Rectal smooth muscle tissue (tissue), 1 donor: ENCODE data around the gene PITX1.
A peak's percentile ranks its signal among the peaks of the same experiment; 100 is the strongest.

Experiments
- H3K27ac ChIP-seq: one replicate; pipeline ENCODE4 v1.7.0; 2013; ENCODE audit warnings: low read depth, low read length, inconsistent platforms
- H3K27me3 ChIP-seq: one replicate; pipeline ENCODE4 v1.7.0; 2013; ENCODE audit warnings: low read length; ENCODE audit not compliant: control insufficient read depth, insufficient read depth
- H3K36me3 ChIP-seq: one replicate; pipeline ENCODE4 v1.7.0; 2013; ENCODE audit warnings: low read length; ENCODE audit not compliant: control insufficient read depth, insufficient read depth
- H3K4me1 ChIP-seq: one replicate; pipeline ENCODE4 v1.7.0; 2013; ENCODE audit warnings: low read length; ENCODE audit not compliant: control insufficient read depth, insufficient read depth
- H3K4me3 ChIP-seq: one replicate; pipeline ENCODE4 v1.7.0; 2013; ENCODE audit warnings: low read length
- H3K9ac ChIP-seq: one replicate; pipeline ENCODE4 v1.7.0; 2013; ENCODE audit warnings: low read length

Gene PITX1

GRCh38 chr5:135037519-135038204, 3.6 kb upstream of the PITX1 start:
- Histone ChIP-seq H3K9ac (no peak overlapping the region), H3K36me3 (no peaks in the 10 kb centered on the region), H3K27ac (no peak overlapping the region), H3K4me1 (no peaks in the 10 kb centered on the region), H3K27me3 (peaks cover 60% of the 10 kb centered on the region), H3K4me3 (peak overlapping the region; percentile 0)

GRCh38 chr5:135036405-135036804, 2.4 kb upstream of the PITX1 start:
- no peak overlapping the region for H3K27ac ChIP-seq
- H3K4me3 ChIP-seq = no peak overlapping the region
- no peak overlapping the region for H3K9ac ChIP-seq
- H3K27me3 ChIP-seq = peaks cover 67% of the 10 kb centered on the region
- H3K4me1 ChIP-seq = no peaks in the 10 kb centered on the region
- H3K36me3 ChIP-seq = no peaks in the 10 kb centered on the region

DNA sequence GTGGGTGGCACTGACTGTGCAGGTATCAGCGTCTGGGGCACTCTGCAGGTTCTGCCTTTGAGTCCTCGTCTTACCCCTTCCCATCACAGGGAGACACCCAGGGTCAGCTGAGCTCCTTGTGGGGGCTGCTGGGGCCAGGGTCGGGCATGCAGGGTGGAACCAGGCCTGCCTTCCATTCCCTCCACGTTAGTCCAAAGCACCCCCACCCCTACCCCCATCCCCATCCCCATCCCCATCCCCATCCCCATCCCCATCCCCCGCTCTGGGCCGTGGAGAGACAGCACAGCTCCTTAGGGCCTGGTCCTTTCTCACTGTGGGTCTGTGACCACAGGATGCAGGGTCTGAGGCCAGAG, 1.6 kb upstream of the PITX1 start:
- Histone ChIP-seq H3K9ac (no peak overlapping the region), H3K4me3 (no peak overlapping the region), H3K36me3 (no peaks in the 10 kb centered on the region), H3K27ac (no peak overlapping the region), H3K4me1 (peaks cover 5% of the 10 kb centered on the region), H3K27me3 (peaks cover 69% of the 10 kb centered on the region)

- no peak overlapping the region for H3K9ac ChIP-seq
- no peaks in the 10 kb centered on the region for H3K36me3 ChIP-seq
- peaks cover 7% of the 10 kb centered on the region for H3K4me1 ChIP-seq
- H3K4me3 ChIP-seq = no peak overlapping the region
- H3K27me3 ChIP-seq = peaks cover 69% of the 10 kb centered on the region
- H3K27ac ChIP-seq = no peak overlapping the region
Measured at GRCh38 chr5:135034963-135035677, 1.1 kb upstream of the PITX1 start.

DNA sequence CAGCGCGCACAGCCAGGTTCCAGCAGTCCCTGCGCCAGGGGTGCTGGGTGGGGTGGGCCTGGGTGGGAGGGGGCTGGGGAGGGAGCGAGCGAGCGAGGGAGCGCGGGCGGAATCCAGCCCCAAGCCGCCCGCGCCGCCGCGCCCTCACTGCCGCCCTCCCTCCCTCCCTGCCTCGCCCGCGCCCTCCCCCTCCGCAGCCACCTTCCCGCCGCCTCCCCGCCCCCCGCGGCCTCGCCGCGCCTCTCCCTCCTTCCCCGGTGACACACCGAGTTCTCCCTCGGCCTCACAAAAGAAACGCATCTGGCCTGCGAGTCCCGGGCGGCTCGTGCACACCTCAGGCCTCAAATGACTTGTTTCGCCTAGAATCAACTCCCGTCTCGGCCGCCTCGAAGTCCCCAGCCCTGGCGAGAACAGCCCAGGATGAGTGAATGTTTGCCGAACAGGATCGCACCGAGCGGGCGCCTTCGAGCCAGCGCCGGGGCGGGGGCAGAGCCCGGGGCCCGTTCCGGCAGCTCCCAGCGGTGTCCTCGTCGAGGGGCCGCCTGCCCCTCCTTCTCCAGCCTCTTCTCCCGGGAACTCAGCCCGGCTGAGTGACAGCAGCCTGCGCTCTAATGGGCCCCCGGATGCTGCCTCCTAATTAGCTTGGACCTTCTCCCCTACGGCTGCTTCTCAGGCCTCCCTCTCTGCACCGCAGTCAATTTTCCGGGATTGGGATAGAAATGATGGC, 371 bp upstream of the PITX1 start:
- Histone ChIP-seq H3K27me3 (peaks cover 71% of the 10 kb centered on the region), H3K4me3 (peak overlapping the region; percentile 27), H3K36me3 (no peaks in the 10 kb centered on the region), H3K27ac (no peak overlapping the region), H3K4me1 (peaks cover 7% of the 10 kb centered on the region), H3K9ac (no peak overlapping the region)

DNA sequence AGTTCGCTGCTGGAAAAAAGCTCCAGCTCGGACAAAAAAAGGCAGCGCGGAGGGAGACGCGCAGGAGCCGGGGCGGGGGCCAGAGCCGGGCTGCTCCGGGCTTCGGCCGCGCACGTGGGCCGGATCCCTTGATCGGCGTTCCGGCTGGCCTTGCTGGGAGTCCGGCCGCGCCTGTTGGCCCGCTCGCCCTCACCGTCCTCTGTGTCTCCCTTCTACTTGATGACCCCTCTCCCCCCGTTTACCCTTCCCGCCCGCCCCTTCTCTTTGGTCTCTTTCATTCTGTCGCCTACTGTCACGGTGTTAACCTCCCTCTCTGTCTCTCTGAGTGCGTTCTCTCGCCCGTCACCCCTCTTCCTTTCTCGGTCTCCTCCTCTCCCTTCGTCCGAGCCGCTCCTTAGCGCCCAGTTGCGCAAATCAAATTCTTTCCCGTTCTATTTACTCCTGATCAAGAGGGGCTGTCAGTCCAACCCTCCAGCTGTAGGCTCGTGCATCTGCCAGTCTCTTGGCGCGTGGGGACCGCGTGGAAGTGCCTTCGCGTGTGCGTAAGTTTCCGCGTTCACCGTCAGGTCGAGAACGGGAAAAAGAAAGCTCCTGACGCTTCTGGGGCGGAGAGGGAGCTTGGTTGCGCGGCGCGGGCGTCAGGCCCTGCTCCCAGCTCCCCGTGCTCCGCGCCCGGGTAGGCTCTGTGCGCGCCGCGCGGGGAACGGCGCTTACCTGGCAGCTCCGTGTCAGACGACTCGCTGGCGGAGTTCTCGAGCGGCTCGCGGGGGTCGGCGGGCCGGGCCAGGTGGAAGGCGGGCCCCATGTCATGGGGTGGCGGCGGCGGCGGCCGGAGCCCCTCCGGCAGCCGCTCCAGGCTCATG, 798 bp downstream of the PITX1 start:
- Histone ChIP-seq H3K27me3 (peaks cover 71% of the 10 kb centered on the region), H3K36me3 (no peaks in the 10 kb centered on the region), H3K27ac (no peak overlapping the region), H3K4me3 (peak overlapping the region; percentile 75), H3K9ac (peak overlapping the region; percentile 34), H3K4me1 (peaks cover 7% of the 10 kb centered on the region)

DNA sequence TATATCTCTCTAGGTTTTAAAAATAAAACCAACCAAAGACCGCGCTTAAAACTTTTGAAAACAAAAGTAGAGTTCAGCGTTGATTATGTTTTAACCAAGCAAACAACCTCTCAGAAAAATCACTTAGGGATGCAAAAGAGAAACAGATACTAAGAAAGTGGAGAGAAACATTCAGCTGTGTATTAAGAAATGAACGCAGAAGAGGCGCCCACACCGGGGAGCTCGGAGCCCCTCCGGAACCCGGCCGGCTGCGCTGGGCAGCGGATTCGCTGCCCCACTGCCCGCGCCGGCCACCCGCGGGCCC, 1.4 kb downstream of the PITX1 start:
- H3K4me3 ChIP-seq = peak overlapping the region; percentile 75
- H3K4me1 ChIP-seq = peaks cover 7% of the 10 kb centered on the region
- no peak overlapping the region for H3K27ac ChIP-seq
- no peak overlapping the region for H3K9ac ChIP-seq
- H3K36me3 ChIP-seq = no peaks in the 10 kb centered on the region
- H3K27me3 ChIP-seq = peaks cover 67% of the 10 kb centered on the region

DNA sequence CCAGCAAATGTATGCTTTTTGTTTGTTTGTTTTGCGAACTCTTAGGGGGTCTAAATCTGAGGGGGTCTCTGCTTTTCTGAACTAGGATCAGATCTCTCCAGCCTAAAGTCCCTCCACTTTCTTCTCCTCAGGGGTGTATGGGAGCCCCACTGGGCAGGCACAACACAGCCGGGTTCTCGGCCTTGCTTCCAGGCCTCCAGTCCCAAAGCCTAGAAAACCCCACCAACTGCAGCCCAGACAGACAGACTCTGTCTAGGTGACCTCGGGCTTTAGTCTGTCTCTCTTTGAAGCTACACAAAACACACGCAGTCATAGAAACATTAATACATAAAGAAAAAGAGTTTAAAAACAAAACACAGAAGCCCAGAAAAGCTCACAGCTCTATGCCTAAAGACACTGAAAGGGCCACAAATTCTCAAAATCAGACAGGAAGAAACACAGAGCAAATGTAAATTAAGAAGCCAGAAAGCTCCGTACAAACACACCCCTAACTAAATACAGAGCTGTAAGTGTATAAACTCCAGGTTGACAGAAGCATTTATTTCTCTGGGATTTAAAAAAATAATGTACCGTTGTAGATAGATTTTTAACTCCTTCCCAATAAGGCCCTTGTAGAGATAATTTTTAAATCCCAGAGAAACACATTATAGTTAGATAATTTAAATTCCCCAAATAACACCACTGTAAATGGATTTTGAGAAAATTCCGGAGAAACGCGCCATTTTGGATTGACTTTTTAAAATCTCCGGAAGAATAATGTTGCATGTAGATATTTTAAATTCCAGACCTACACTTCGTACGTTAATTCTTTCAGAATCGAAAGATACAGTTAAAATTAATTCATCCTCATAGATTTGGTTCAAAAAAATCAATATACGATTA, 2.0 kb downstream of the PITX1 start:
- Histone ChIP-seq H3K27ac (no peak overlapping the region), H3K36me3 (no peaks in the 10 kb centered on the region), H3K9ac (no peak overlapping the region), H3K4me3 (peak overlapping the region; percentile 75), H3K27me3 (peaks cover 67% of the 10 kb centered on the region), H3K4me1 (peaks cover 7% of the 10 kb centered on the region)

GRCh38 chr5:135030956-135031812, 2.8 kb downstream of the PITX1 start:
- H3K9ac ChIP-seq = no peak overlapping the region
- peaks cover 63% of the 10 kb centered on the region for H3K27me3 ChIP-seq

GRCh38 chr5:135030123-135030955, 3.7 kb downstream of the PITX1 start:
- Histone ChIP-seq H3K4me3 (peak overlapping the region; percentile 14), H3K4me1 (peaks cover 7% of the 10 kb centered on the region), H3K27me3 (peaks cover 59% of the 10 kb centered on the region), H3K36me3 (no peaks in the 10 kb centered on the region), H3K9ac (no peak overlapping the region), H3K27ac (no peak overlapping the region)

More at GRCh38 chr5:135030956-135031812, 2.8 kb downstream of the PITX1 start:
- peak overlapping the region; percentile 14 for H3K4me3 ChIP-seq
- H3K27ac ChIP-seq = no peak overlapping the region
- H3K36me3 ChIP-seq = no peaks in the 10 kb centered on the region
- H3K4me1 ChIP-seq = peaks cover 7% of the 10 kb centered on the region
